ENCODE data around the gene CRY1.

- TF ChIP-seq CTCF (IDR thresholded peaks at IDR 0.05; ENCODE audit: insufficient read depth, low read length, poor library complexity, severe bottlenecking) (no peak), EZH2phosphoT487 (conservative IDR thresholded peaks at IDR 0.05; ENCODE audit: low read length) (no peak)
These were observed 61.1 kb downstream of the CRY1 start for GRCh38 chr12:107032266-107032665.

Measured in SU-DHL-6 (cell line).